GM19397 (cell line): ENCODE data around the gene TMEM131L.

Experiments used
- ATAC-seq: cut with Tn5 transposase; IDR thresholded peaks from one replicate; pipeline ENCODE4 v1.9.1; 2021; ENCODE audit warnings: mild to moderate bottlenecking, moderate library complexity; ENCODE audit not compliant: unreplicated experiment

Gene TMEM131L

DNA sequence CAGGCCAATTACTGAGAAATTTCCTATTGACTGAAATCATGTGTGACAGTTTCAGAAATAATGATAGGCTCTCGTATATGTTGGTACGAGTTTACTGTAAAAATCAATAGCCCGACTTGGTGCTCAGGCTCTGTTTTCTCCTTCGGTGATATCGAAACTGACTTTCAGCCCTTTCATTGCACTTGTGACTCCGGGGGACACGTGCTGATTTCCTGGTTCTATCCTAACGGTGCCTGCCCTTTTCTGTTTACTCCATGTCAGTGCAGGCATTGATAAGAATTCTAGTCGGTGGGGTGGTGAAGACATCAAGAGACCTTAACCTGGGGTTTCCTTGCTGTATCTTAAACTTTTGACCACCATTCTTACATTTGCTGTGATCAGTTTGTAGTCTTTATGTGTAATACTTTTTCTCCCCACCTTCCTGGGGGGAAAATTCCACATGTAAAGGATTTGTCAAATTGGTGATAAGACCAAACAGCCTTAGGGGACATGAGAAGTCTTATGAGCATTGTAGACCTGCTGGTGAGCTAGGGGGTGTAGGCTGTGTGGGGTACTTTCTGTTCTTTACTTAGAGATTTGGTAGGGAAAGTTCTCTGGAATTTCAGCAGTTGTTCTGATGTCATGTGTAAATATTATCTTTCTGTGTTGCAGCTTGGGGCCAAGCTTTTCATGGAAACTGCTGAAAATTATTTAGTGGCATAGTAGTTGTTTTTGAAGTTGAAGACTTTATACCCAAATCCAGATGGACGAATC is 52.7 kb downstream of the TMEM131L start:
- no peak for ATAC-seq

DNA sequence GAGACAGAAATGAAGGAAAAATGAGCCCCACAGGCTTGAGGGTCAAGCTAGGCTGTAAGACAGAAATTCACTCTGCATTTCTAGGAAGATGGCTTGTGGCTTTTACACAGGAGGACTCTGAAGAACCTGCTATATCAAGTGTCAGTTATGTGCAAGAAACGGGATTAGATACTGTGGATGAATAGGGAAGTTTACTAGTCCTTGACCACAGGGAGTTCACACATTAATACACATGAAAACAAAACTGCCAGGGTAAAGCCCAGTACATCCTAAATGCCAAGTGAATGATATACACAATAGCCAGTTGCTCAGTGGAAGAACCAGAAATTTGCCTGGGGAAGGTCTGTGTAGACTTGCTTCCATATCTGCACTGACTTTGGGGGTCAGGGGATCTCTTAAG is 53.5 kb downstream of the TMEM131L start:
- ATAC-seq: no peak

DNA sequence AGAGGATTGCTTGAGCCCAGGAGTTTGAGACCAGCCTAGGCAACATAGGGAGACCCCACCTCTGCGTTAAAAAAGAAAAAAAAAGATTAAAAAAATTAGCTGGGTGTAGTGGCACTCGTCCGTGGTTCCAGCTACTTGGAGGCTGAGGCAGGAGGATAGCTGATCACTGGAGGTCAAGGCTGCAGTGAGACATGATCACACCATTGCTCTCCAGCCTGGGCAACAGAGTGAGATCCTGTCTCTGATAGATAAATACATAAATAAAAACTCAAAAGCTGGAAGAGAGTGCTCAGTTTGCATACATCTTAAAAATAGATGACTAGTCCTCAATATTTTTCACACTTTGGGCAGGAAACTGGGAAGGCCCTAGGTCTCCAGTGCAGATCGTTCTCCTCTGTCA is 54.1 kb downstream of the TMEM131L start:
- ATAC-seq: no peak

DNA sequence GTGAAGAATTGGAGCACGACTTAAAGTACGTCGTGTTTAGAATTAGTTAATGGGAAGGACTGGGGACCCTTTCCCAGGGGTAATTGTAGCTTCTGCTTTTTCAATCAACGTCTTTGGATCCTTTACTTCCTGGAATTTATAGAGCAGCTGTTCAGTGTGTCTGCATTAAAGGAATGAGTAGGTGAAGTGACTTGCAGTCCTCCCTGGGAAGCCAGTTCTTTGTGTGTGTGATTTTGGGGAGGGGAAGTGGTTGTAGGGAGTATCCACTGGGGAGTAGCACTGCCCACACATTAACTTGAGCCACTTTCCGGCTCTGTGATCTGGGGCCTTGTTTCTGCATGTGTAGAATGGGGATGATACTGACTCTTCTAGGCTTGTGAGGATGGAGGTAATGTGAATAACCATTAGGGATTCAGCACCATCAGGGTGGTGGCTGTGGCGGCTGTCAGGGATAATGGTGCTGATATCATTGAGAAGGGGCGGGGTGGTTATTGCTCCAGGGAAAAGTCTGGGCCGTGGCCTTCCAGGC is 54.7 kb downstream of the TMEM131L start:
- peak; percentile 39 for ATAC-seq

DNA sequence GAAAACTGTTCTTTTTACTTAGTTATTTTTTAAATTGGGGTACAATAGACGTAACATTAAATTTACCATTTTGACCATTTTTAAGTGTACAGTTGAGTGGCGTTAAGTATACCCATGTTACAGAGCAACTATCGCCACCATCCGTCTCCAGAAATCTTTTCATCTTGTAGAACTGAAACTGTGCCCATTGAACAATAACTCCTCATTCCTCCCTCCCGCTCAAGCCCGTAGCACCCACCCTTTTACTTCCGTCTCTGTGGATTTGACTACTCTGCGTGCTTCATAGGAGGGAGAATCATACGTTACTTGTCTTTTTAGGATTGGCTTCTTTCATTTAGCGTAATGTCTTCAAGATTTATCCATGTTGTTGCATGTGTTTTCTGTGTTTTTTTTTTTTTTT is 55.3 kb downstream of the TMEM131L start:
- peak; percentile 21 for ATAC-seq

DNA sequence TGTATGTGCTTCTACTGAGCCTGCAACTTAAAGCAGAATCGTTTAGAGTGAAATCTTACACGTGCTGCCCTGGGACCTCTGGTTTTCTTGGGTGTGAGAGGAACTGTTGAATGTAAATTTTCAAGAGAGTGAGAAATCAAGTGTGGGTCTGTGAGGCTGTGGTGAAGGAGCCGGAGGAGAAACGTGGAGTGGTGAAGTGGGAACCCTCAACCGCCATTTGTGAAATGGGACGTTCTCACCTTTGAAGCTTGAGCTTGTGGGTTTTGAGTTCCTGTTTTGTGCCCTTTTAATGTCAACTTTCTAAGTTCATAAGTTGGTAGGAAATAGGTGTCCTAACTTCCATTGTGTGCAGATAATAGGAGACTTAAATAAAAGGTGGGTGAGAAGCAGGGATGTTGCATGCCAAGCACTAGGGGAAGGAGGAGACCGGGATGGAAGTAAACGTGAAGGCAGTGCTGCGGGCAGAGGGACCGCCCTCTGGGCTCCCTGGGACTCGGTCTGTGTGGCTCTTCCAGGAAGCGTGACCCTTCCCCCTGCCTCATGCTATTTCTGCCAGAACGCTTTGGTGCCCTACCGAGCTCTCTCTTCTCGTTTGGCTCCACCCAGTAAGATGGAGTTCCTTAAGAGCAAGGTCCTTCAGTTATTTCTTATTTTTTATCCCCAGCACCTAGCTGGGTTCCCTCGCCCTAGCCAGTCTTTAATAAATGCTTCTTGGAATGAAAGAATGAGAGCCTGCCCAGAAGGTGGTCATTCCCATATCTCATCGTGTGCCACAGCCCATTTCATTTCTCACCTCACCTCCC is 56.0 kb downstream of the TMEM131L start:
- peak; percentile 31 for ATAC-seq

DNA sequence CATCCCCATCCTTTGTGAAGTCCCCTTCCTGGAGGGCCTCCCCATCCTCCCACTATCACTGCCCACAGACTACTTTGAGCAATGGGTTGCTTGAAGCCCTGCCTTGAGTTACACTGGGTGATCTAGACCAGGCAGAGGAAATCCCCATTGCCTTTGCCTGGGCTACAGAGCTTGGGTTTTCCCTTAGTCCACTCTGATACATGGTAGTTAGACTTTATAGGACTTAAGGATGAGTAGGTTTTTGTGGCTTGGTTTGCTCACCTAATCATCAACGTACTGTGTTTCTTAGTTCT is 56.6 kb downstream of the TMEM131L start:
- ATAC-seq: peak; percentile 52

DNA sequence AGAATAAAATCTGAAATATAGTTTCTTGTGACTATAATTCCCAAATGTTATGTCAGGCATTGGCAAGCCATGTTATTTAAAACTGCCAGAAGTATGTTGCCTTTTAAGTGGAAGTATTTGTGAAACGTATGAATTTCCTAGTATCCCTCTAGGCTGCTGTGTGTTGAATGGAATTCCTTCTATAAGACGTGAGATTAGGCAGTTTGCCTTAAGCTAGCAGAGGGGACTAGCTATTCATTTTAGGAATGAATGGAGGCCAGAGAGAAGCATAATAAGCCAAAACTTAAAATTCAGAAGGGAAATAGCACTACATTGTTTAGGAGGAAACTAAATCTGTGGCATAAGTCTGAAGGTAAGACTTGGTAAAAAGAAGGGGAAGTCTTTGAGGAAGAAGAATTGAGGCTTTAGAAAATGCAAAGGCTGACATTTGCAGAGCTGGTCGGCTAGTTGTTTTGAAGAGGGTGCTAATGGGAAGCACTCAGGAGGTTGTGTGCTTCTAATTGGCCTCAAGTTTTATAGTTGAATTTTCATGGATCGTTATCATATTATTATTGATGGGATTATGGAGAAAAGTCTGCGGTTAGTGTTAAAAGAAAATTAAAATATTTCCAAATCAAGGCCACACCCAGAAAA is 57.1 kb downstream of the TMEM131L start:
- no peak for ATAC-seq

DNA sequence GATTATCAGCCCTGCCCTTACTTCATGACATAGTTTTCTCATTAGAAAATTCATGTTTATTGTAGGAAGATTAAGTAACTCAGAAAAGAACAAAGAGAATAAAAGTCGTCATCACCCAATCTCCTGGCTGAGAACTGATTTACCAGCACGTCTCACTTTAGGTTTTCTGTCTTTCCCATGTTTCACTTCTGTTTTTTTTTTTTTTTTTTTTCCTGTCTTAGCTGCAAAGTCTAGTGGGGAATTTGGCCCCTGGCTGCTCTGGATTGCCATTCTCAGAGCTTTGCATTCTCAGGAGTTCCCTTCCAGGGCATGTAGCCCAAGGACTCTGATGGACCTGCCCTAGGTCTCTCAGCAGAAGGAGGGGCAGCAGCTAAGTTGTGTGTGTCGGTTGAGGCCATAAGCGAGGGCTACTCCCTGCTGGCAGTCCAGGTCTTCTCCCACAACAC is 57.8 kb downstream of the TMEM131L start:
- ATAC-seq: no peak

DNA sequence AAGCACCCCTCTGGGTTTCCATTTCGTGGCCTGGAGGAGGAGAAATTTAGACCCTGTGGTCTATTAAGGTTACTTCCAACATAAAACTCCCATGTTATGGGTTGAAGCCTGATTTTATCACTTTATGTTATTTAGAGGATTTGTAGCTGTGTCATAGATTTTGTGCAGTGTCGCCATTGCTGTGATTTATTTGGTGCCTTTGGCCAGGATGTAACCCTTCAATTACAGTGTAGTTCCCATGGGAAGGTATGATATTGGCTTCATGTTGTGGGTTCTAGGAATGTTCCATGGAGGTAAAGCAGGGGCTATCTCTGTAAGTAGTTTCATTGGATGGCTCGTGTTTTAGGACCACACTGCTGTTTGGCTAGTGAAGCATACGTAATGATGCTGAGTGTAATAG is 58.5 kb downstream of the TMEM131L start:
- ATAC-seq: no peak

DNA sequence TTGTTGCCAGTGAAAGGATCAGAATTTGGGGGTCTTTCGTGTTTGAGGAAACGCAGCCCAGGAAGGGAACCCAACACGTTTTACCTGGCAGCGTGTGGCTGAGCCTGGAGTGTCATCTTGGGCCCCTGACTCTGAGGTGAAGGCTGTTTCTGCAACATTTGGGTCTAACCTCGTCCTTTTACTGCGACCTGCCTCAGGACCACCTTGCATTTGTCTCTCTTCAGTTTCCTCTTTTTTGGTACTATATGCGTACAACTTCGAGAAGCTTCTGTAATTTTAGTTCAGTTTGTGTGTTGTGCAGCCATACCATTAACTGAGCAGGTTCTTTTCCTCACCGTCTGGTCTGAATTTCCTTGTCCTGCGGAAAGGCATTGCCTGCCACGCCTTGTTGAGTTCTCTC is 61.5 kb downstream of the TMEM131L start:
- ATAC-seq: no peak

DNA sequence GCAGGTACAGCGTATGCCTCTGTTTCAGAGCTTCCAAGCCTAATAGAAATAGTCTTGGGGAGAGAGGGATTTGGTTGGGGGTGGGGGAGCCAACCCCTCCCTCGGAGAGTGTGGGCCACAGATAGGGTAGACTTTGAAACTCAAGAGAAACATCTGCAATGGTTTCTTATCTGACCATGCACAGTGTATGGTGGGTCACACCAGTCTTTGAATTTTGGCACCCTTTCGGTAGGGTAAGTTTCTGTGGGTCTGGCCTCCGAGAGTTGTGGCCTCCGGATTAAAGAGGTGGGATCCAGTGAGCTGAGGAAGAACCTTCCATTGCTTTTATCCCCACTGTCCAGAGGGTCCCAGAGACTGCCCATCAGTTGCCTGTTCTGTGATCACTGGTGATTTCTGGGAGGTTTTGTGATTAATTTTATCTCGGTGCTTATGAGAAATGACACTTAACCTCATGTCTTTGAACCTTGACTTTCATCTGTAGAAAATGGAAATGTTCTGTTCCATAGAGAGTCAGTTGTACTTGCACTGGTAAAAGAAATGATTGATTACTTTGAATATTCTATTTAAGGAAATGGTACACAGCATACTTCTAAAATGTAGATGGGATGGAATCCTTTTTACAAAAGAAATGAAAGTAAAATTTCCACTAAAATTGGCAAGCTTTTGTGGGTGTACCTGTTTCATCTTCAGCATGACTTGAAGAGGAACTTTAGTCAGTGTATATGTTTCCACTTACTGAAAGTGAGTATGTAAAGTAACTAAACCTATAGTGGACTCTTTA is 62.7 kb downstream of the TMEM131L start:
- no peak for ATAC-seq

DNA sequence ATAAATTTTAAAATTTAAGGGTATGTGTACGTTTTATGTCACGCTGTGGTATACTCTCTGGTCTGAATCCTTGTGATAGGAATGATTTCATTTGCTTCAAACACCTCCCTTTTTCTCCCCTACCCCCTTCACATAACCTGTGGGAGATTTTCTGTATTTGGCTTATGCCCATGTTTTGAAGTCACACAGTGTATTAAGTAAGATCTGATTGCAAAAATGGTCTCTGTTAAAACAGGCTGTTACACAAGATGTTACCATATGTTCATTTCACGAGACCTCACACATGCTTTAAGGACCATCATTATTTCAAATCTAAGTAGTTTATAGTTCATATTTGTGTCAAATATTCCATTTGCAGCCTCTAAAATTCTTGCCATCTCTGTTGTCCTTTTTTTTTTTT is 63.5 kb downstream of the TMEM131L start:
- no peak for ATAC-seq

DNA sequence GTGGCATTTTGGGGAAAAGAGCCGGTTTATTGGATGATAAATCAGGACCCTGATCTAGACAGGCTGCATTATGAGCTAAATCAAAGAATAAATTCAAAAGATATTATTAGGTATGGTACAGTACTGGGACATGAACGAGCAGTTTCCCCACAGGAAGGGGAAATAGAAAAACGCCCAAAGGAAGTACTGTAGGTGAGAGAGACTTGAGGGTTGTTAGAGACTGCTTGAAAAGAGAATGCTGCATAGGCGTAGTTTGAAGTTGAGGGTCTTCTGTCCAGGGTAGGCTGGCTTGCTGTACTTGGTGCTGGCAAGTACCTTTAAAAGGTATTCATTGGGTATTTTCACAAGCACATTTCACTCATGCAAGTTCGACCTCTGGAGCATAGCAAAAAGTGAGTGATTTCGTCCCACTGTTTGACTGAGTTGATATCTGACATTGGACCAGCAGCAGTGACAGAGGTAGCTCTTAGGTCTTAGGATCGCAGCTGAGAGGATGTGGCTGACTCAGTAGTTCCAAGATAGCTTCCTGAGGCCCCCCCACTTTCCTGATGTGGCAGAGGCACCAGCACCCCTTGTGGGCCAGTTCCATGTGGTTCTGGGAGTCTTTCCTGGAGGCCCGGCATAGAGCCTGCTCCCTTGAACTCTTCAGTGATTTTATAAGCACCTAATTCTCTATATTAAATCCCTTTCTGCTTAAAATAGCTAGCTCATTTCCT is 64.3 kb downstream of the TMEM131L start:
- no peak for ATAC-seq

DNA sequence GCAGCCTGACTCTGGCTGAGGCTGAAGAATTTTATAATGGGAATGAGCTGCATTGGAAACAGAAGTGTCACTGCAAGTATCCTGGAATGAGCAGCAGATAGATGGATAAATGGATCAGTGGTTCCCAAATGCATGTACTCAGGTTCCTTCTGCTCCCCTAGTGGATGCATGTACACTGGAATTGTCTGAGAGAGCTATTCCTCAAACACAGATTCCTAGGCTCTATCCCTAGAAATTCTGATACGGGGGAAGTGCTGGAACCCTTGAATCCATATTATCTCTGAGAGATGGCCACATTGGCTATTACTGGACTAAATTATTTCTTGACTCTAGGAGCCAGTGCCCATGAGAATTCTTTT is 64.8 kb downstream of the TMEM131L start:
- ATAC-seq: no peak

DNA sequence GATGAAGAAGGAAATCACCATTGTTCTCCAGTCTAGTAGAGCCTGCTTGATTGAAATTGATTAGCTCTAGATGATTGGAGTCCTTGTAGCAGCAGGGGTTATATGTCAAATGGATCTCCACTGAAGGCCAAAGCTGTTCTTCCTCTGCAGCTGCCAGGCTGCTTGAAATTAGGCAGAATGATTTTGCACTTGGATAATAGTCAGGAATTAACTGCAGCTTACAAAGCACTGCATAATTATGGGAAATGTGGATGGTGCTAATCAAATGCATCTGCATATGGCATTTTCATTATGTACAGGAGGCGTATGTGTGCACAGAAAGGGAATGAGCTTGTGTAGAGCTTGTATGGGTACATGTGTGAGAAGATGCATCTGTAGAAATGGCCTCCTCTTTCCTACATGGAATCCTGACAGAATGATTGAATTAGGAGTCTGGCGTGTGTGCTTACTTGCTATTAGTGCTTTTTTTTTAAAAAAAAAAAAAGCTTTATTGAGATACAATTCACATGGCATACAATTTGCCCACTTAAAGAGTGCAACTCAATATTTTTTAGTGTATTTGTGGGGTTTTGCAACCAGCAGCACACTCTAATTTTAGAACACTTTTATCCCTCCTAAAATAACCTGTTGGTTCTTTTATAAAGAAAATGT is 65.9 kb downstream of the TMEM131L start:
- no peak for ATAC-seq

DNA sequence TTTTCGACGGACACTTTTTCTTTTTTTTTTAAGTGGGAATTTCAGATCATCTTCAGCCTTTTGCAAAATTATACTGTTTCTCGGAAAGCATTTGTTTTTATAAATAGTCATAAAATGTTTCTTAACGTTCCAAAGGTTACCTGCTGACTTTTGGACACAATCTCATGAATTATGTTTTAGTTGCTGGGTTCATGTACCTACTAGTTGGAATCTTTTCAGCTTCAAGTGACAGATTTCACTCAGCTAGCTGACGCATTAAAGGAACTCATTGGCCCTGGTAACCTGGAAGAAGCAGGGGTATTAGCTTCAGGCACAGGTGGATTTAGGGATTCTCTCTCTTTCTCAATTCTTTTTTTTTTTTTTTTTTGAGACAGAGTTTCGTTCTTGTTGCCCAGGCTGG is 66.5 kb downstream of the TMEM131L start:
- no peak for ATAC-seq

DNA sequence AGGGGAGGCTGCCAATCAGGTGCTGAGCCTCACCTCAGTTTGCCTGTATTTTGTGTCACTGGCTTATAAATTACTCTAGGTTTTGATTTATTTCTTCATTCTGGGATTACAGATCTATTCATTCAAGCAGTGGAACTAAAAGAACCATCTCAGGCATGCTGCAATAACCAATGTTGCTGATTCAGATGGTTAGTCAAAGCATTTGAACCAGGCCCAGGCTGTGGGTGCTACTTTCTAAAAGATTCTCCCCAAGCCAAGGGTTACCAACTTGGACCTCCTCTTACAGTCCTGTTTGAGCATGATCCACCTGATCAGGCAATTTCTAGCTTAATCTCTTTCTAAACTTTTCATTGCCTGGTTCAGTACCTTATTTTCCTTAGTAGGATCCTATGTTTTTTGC is 67.2 kb downstream of the TMEM131L start:
- no peak for ATAC-seq

DNA sequence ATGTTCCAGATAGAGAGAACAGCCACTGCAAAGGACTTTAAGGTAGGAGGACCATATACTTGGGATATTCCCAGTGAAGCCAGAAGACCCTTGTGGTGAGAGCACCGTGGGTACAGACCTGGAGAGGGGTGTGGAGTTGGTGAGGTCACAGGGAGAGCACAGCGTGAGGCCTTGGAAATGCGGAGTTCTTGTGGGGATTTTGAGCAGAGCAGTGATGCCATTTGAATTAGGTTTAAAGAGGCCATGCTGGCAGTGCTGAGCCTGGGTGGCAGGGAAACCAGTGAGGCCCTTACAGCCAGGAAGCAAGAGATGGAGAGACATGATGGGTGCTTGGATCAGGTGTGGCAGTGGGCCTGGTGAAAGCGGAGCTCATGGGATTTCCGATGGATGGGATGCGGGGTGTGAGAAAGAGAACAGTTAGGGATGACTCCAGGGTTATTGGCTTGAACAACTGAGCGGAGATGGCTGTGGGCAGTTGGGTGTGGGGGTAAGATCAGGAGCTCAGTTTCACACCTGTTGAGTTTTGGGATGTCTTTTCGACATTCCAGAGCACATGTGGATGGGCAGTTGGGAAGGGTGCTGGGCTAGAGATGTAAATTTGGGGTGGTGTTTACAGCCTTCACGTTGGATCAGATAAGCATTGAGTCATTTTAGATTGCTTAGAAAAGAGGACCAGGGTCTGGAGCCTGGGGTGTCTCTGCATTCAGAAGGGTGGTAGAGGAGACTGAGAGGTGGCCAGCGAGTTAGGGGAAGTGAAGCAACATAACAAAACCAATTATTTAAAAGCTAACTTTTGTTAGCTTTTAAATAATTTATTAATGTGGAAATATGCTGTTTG is 68.9 kb downstream of the TMEM131L start:
- ATAC-seq: no peak
